ENCODE data around the gene GABRG3.
"Not testable (repeated sequence)": the region's sequence is repeated elsewhere in the genome, so short reads cannot be mapped to it uniquely, and the experiment has no call there.

The GABRG3 gene

DNA sequence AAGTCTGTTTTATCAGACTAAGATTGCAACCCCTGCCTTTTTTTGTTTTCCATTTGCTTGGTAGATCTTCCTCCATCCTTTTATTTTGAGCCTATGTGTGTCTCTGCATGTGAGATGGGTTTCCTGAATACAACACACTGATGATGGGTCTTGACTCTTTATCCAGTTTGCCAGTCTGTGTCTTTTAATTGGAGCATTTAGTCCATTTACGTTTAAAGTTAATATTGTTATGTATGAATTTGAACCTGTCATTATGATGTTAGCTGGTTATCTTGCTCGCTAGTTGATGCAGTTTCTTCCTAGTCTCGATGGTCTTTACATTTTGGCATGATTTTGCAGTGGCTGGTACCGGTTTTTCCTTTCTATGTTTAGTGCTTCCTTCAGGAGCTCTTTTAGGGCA is 220.5 kb downstream of the GABRG3 start:
- not testable (repeated sequence) for DNase-seq

DNA sequence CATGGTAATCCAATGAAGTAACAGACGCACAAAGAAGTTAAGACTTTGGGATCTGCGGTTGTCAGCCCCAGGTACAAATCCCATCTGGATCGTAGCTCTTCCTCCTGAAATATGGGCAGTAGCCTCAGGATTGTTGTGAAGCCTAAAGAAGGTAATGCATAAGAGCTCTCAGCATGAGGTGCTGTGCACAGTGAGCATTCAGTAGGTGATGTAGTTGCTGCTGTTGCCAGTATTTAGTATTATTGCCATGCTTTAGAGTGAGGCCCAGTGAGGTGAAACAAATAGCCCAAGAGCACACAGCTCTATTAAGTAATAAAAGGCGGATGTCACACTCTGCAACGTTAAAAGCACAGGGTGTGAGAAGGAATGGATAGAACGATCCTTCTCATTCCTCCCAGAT is 225.7 kb downstream of the GABRG3 start:
- no peak for DNase-seq

DNA sequence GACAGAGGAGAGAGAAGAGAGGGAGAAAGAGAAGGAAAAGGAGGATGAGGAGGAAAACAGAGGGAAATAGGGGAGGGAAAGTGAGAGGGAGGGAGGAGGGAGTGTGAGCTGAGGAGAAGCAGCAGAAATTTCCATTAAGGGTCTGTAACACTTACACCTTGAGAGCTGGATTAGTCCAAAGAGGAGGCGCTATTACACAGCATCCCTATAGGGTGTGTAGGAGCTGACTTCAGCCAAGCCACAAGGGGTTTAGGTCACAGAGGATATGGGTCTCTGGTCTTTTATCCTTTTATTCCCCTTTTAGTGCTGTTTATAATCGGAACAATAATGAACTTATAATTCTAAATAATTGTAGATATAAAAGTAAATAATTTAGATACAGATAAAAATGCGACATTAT is 230.4 kb downstream of the GABRG3 start:
- no peak for DNase-seq

- DNase-seq, result no peak
Observed at GRCh38 chr15:27210176-27210575, 239.2 kb downstream of the GABRG3 start.

DNA sequence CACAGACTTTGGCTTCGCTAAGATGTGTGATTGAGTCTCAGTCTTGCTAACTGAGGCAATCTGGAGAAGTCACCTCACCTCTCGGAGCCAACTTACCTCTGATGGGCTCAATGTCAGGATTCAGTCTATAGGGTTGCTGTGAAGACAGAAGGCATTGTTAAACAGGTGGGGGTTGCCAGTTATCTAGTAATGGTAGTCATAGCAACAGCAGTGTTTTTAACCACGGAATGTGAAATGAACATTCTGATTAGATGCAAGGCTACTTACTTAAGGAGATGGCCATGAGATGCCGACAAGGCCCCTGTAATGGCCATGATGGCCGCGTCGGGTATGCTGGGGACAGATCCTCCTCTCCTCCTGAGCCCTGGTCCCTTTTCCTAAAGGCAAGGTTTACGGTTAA is 243.1 kb downstream of the GABRG3 start:
- no peak for DNase-seq

GRCh38 chr15:27214961-27215360 is 244.0 kb downstream of the GABRG3 start:
- no peak for DNase-seq

DNA sequence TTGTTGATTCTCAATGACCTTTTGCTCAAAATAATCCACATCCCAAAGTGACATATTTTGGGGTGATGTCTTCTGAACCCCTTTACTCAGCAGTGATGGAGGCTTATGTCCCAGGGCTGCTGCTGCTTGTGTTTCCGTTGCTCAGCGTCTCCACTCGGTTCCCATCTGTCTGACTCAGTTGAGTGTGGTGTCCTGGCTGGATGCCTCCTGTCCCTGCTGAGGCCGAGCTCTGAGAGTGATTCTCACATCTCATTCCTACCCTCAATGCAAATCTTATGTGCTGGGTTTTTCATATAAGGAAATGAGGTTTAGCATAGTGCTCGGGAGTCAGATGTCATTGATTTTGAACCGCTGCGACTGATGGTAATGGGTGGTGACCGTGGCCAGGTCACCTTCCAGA is 247.4 kb downstream of the GABRG3 start:
- no peak for DNase-seq

DNA sequence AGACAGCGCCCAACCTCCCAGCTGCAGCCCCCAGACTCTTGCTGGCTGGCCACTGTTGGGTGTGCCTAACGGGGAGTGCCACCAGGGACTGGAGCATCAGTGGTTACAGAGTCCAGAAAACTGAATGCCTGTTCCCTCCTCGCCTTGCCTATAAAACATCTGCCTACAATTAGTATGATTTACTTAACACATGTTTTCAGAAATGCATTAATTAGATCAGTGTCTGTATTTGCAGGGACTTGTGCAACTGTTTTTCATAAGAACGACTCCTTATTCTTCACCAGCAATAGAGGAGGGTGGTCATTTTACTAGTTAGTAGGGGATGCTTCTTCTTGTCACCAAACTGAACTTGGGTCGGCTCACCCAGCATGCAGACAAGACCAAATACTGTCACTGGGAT is 248.7 kb downstream of the GABRG3 start:
- DNase-seq, result no peak

- no peak for DNase-seq
Observed at GRCh38 chr15:27220199-27220598, 249.2 kb downstream of the GABRG3 start.

- no peak for DNase-seq
Observed at GRCh38 chr15:27222479-27222878, 251.5 kb downstream of the GABRG3 start.

- DNase-seq, result no peak
Observed at GRCh38 chr15:27223179-27223578, 252.2 kb downstream of the GABRG3 start.

DNA sequence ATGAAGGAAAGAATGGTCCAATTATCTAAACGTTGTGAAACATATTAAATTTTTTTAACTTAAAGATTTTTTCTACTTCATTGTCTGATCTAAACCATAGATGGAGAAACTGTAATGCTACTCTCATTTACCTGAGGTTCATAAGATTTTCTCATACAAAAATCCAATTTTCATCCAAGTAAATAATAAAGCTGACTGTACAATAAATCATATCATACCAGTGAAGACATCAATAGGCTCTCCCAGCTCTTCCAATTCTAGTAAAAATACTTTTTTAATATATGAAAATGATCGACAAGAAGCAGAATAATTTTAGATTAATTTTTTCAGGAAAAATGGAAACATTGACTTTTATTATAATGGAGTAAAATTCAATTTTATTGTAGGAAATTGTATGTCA is 260.8 kb downstream of the GABRG3 start:
- DNase-seq, result no peak

GRCh38 chr15:27232876-27233275 is 261.9 kb downstream of the GABRG3 start:
- DNase-seq, result no peak

DNA sequence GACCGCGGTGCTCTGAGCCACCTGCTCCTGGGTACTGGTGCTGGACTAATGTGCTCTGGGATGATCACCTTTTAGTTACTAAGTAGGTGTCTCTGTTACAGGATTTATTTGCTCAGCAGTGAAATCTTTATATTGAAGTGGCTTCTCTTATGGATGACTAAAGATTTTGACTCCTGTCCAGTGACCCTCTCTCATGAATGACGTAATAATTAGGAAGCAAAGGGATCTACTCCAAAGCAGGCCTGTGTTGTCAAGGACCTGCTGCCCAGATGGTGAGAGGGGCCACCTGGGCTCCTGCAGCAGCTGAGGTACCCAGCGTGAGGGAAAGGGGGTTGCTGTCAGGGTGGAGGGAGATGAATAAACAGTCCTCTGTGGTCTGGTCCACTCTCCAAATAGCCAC is 263.6 kb downstream of the GABRG3 start:
- DNase-seq, result no peak

DNA sequence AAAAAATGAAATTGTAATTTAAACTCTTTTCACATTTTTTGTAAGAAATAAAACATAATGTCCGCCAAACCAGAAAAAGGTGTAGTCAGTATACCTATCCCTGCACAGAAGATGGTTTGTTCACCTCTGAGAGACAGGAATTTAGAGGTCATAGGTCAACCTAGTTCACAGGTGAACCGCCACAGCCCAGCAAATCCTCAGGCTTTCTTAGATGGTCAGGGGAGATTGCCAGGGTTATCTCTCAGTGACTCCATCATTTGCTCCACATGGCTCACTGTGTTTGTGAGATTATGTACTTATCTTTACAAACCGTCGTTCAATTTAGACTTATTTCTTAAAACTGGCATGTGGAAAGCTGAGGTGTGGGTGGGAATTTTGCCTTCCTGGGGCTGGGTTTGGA is 264.2 kb downstream of the GABRG3 start:
- no peak for DNase-seq

DNA sequence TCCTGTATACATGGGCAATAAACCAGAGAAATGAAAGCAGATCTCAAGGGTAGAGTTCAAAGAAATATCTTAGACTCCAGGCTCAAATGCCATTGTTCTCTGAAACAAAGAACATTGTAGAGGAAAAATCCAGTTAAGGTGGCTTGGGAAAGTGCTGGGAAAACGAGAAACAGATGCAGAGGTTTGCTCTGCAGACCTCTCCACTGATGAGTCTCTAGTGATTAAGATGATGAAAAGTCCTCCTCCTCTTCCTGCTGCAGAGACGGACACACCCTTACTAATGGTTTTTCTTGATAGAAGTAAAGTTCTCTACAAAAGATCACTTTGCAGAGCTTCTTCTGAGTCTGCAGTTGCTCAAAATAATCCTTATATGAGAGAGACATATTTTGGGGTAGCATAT is 264.7 kb downstream of the GABRG3 start:
- no peak for DNase-seq

DNA sequence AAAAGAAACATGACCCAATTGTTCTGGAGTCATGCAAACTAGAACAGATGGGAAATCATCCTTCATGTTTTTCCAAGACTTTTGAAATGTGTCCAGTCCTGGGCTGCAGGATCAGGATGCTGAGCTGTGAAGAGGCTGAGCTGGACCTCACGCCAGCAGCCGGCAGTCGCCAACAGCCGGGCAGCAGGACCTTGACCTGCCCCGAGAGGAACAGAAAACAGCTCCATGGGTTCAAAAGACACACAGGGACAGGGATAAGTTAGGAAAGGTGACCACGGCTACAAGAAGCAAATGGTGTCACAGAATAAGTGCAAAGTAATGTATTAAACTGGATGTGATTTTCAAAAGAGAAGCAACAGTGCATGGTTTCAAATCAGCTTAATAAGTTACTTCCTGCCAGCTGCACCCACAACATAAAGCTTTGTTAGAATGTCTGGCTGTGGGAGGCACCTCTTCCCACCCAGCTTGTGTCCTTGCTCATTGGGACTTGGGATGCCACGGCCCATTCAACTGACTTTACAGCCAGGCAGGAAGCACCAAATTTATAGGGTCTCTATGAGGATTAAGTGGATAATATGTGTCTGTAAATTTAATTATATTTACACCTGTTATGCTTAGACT is 266.4 kb downstream of the GABRG3 start:
- DNase-seq, result no peak

GRCh38 chr15:27238209-27238608 is 267.2 kb downstream of the GABRG3 start:
- no peak for DNase-seq

GRCh38 chr15:27238707-27239423 is 267.9 kb downstream of the GABRG3 start:
- DNase-seq, result no peak

DNA sequence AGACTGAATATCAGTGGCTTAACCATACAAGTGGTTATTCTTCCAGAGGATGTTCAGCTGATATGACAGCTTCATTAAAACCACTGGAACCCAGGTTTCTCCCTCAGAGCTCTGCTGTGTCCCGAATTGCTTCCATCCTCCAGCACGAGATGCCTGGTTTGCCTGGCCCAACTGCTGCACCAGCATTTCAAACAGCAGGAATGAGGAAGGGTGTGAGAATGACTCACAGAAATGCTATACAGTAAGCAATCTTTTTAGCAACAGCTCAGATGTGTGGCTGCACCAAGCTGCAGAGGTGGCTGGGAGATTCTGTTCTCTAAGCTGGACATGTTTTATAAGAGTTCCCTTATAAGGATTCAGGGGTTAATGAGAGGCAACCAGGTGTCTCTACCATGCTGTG is 271.0 kb downstream of the GABRG3 start:
- DNase-seq, result no peak

- DNase-seq, result no peak
Observed at GRCh38 chr15:27244047-27244446, 273.1 kb downstream of the GABRG3 start.

GRCh38 chr15:27248251-27248650 is 277.3 kb downstream of the GABRG3 start:
- DNase-seq, result no peak

GRCh38 chr15:27249046-27249759 is 278.2 kb downstream of the GABRG3 start:
- no peak for DNase-seq

DNA sequence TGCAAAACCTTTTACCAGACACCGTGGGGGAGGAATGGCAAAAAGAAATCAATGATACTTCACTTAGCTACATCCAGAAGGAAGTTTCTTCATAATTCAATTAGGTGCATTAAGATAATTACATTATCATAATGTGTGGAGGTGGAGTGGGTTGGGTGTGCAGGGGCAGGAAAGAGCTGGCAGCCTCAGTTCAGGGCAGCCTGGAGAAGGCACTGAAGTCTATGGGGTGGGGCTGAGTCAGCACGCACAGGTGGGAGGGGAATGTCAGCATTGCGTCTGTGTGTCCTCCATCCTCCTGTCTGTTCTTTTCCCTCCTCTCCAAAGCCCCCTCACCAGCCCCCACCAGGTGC is 278.8 kb downstream of the GABRG3 start:
- no peak for DNase-seq
